ENCODE measurements around the gene KRT72.

DNA sequence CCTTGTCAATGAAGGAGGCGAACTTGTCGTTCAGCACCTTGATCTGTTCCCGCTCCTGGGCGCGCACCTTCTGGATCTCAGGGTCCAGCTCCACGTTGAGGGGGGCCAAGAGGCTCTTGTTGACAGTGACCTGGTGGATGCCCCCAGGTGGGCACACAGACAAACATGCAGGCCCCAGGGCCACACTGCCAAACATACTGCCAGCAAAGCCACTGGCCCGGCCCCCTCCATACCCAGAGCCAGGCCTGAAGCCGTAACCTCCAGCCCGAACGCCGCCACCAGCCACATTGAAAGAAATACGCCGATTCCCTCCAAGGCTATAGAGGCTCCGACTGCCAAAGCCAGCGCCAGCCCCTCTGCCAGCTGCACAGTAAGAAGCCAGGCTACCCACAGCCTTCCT lies 28.0 kb downstream of the KRT72 start:
- TF ChIP-seq, protein P1, sequence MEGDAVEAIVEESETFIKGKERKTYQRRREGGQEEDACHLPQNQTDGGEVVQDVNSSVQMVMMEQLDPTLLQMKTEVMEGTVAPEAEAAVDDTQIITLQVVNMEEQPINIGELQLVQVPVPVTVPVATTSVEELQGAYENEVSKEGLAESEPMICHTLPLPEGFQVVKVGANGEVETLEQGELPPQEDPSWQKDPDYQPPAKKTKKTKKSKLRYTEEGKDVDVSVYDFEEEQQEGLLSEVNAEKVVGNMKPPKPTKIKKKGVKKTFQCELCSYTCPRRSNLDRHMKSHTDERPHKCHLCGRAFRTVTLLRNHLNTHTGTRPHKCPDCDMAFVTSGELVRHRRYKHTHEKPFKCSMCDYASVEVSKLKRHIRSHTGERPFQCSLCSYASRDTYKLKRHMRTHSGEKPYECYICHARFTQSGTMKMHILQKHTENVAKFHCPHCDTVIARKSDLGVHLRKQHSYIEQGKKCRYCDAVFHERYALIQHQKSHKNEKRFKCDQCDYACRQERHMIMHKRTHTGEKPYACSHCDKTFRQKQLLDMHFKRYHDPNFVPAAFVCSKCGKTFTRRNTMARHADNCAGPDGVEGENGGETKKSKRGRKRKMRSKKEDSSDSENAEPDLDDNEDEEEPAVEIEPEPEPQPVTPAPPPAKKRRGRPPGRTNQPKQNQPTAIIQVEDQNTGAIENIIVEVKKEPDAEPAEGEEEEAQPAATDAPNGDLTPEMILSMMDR (conservative IDR thresholded peaks at IDR 0.05): no peak
- TF ChIP-seq EZH2 (IDR thresholded peaks at IDR 0.05; ENCODE audit: low read depth): no peak

All from PC-9 (cell line).